Uterus (tissue), 4 donors: ENCODE results near the gene CLP1. TPM values are rescaled to one million over a fixed set of nuclear protein-coding genes. Genes with fewer than 3 reads are reported as not detected.

Experiments
- DNase-seq, 2 donors: peaks; one replicate each; pipeline ENCODE4 v3.0.0-alpha.2; 2019 to 2020
- H3K27ac ChIP-seq, 2 donors: fragments of 200-600 bp; sonication (generic); 1 replicate in 1 of 2; 2 replicates in 1 of 2; pipeline ENCODE4 v1.5.1; 2016 to 2018
- H3K27me3 ChIP-seq, 2 donors: fragments of 200-600 bp; sonication (generic); one replicate each; pipeline ENCODE4 v1.5.1; 2018 to 2019; ENCODE audit warnings: control low read depth in 1 of 2
- H3K36me3 ChIP-seq, 2 donors: fragments of 200-600 bp; sonication (generic); one replicate each; pipeline ENCODE4 v1.5.1; 2019; ENCODE audit warnings: control low read depth in 1 of 2
- H3K4me1 ChIP-seq, 2 donors: fragments of 200-600 bp; sonication (generic); one replicate each; pipeline ENCODE4 v1.5.1; 2018 to 2019; ENCODE audit warnings: control low read depth in 1 of 2
- H3K4me3 ChIP-seq, 2 donors: fragments of 200-600 bp; sonication (generic); 1 replicate in 1 of 2; 2 replicates in 1 of 2; pipeline ENCODE4 v1.5.1; 2018 to 2019; ENCODE audit warnings: mild to moderate bottlenecking in 1 of 2
- H3K9me3 ChIP-seq, 2 donors: fragments of 200-600 bp; sonication (generic); one replicate each; pipeline ENCODE4 v1.5.1; 2019; ENCODE audit warnings: control low read depth in 1 of 2
- CTCF ChIP-seq, 4 experiments: fragments of 200-600 bp in 2 of 4; fragments of 450-650 bp in 2 of 4; sonication (generic) in 2 of 4; IDR thresholded peaks; one replicate each; pipeline ENCODE4 v1.5.1; 2016 to 2019; ENCODE audit warnings: antibody characterized with exemption in 4 of 4, mild to moderate bottlenecking in 2 of 4, moderate library complexity in 1 of 4
- POLR2A ChIP-seq, 2 donors: fragments of 450-650 bp; IDR thresholded peaks; one replicate each; pipeline ENCODE4 v1.6.1; 2016; ENCODE audit warnings: antibody characterized with exemption in 2 of 2, mild to moderate bottlenecking in 1 of 2, moderate library complexity in 1 of 2
- intact Hi-C: fragments of 100-400 bp; cut with DNase I; formaldehyde crosslinking; loops from one replicate; pipeline ENCODE4 v1.15.1; 2023; ENCODE audit warnings: low total_unique reads
- total RNA-seq, 4 donors: library from RNA; depleted of rRNA in 3 of 4; stranded (reverse); fragments of >200 nt in 3 of 4; gene quantifications; one replicate each; pipeline versions ENCODE4 v1.1.0 to v1.2.4, GENCODE V29; 2014 to 2023
- donor health status: DM: yes; HTN: yes; CAD: no.

CLP1 gene
- total RNA-seq, 4 donors from 2014 or later: 3.1 to 24.4 (median 12.2) TPM

GRCh38 chr11:57658023-57658361 is 430 bp downstream of the CLP1 start:
- Histone ChIP-seq H3K27me3 (no peaks in the 10 kb centered on the region), H3K4me3 (peak overlapping the region; percentile 56 to 61), H3K27ac (peak overlapping the region; percentile 52 to 93), H3K36me3 (no peaks in the 10 kb centered on the region), H3K4me1 (peaks cover 0 to 5% of the 10 kb centered on the region in 2 donors), H3K9me3 (no peaks in the 10 kb centered on the region)
- intact Hi-C loops: no loop called here
- TF ChIP-seq POLR2A (IDR thresholded peaks at IDR 0.05) (no peak), CTCF (IDR thresholded peaks at IDR 0.05) (no peak)
- DNase-seq: no peak

GRCh38 chr11:57659669-57660068 is 2.1 kb downstream of the CLP1 start:
- TF ChIP-seq POLR2A (IDR thresholded peaks at IDR 0.05): no peak
- no peak for TF ChIP-seq CTCF (IDR thresholded peaks at IDR 0.05)
- intact Hi-C loops: no loop called here
- Histone ChIP-seq H3K4me3 (no peak overlapping the region), H3K27ac (no peak overlapping the region), H3K27me3 (no peaks in the 10 kb centered on the region), H3K9me3 (no peaks in the 10 kb centered on the region), H3K4me1 (peaks cover 0 to 5% of the 10 kb centered on the region in 2 donors), H3K36me3 (no peaks in the 10 kb centered on the region)
- DNase-seq: no peak

- Histone ChIP-seq H3K27me3 (no peaks in the 10 kb centered on the region), H3K4me3 (no peak overlapping the region), H3K36me3 (no peaks in the 10 kb centered on the region), H3K4me1 (no peaks in the 10 kb centered on the region), H3K9me3 (no peaks in the 10 kb centered on the region), H3K27ac (no peak overlapping the region)
- TF ChIP-seq POLR2A (IDR thresholded peaks at IDR 0.05) (no peak), CTCF (IDR thresholded peaks at IDR 0.05) (no peak)
- intact Hi-C loops: no loop called here
- no peak for DNase-seq
Observed at GRCh38 chr11:57662893-57663292, 5.3 kb downstream of the CLP1 start.

- Histone ChIP-seq H3K27ac (no peak overlapping the region), H3K4me3 (no peak overlapping the region), H3K4me1 (no peaks in the 10 kb centered on the region), H3K36me3 (no peaks in the 10 kb centered on the region), H3K9me3 (no peaks in the 10 kb centered on the region), H3K27me3 (no peaks in the 10 kb centered on the region)
- intact Hi-C loops: no loop called here
- no peak for DNase-seq
- TF ChIP-seq CTCF (IDR thresholded peaks at IDR 0.05): no peak
- TF ChIP-seq POLR2A (IDR thresholded peaks at IDR 0.05): no peak
Observed at GRCh38 chr11:57663975-57664374, 6.4 kb downstream of the CLP1 start.

- intact Hi-C loops: no loop called here
- no peaks in the 10 kb centered on the region for H3K9me3 ChIP-seq
- DNase-seq: peak; percentile 94 to 99
- TF ChIP-seq CTCF (IDR thresholded peaks at IDR 0.05) (no peak), POLR2A (IDR thresholded peaks at IDR 0.05) (no peak)
- peak overlapping the region; percentile 93 to 99 for H3K27ac ChIP-seq
- H3K36me3 ChIP-seq: no peaks in the 10 kb centered on the region
- H3K4me1 ChIP-seq: peaks cover 3 to 6% of the 10 kb centered on the region in 2 donors
- no peaks in the 10 kb centered on the region for H3K27me3 ChIP-seq
- H3K4me3 ChIP-seq: peak overlapping the region; percentile 73 to 85
Observed at GRCh38 chr11:57667117-57667735, 9.7 kb downstream of the CLP1 start.
